Measurements from ENCODE around the gene RAB3C.

Gene RAB3C

GRCh38 chr5:58773744-58774441, 191.0 kb downstream of the RAB3C start:
- no peak for DNase-seq (ENCODE audit: low read depth)

DNA sequence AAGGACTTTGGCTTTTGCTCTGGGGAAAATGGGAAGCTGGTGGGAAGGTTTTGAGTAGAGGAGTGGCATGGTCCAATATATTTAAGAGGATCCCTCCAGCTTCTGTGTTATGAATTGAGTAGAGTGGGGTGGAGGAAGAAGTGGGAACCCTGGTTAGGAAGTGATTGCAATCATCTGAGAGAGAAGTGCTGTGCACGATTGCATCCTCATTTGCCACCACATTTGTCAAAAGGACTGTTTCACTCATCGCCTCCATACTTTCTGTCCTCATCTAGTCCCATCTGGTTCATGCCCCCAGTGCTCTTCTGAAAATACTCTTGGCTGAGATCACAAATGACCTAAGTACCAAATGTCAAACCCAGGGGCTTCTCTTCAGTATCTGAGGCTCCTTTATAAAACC, 192.1 kb downstream of the RAB3C start:
- no peak for DNase-seq (ENCODE audit: low read depth)

- DNase-seq (ENCODE audit: low read depth) = no peak
Observed at GRCh38 chr5:58775701-58776262, 192.9 kb downstream of the RAB3C start.

- no peak for DNase-seq (ENCODE audit: low read depth)
Observed at GRCh38 chr5:58776559-58776958, 193.7 kb downstream of the RAB3C start.

- DNase-seq (ENCODE audit: low read depth) = no peak
Observed at GRCh38 chr5:58778888-58779287, 196.0 kb downstream of the RAB3C start.

GRCh38 chr5:58786035-58786434, 203.2 kb downstream of the RAB3C start:
- no peak for DNase-seq (ENCODE audit: low read depth)

DNA sequence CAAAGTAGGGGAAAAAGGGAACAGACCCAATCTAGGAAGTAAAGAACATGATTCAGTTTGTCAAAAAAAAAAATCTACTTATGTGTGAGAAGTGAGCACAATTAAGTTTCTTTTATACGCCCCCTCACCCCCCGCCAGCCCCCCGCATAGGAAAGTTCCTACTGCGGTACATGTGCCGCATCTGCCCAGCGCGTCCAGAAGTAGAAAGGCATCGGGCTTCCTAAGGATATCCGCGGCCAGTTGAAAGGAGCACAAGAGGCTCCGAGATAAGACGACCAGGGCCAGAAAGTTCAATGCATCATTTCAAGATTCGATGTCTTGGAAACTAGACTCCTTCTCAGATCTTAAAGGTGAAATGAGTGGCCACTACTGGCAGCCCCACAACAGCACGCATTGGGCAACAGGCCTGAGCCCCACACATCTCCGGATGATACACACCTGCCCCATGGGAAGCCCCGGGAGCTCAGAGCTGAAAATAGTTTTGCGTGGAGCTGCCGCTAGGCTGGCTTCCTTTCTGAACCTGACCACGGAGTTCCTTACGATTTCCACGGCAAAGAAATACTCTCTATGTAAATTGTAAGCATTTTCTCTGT, 203.9 kb downstream of the RAB3C start:
- no peak for DNase-seq (ENCODE audit: low read depth)

- no peak for DNase-seq (ENCODE audit: low read depth)
Observed at GRCh38 chr5:58787987-58788386, 205.1 kb downstream of the RAB3C start.

DNA sequence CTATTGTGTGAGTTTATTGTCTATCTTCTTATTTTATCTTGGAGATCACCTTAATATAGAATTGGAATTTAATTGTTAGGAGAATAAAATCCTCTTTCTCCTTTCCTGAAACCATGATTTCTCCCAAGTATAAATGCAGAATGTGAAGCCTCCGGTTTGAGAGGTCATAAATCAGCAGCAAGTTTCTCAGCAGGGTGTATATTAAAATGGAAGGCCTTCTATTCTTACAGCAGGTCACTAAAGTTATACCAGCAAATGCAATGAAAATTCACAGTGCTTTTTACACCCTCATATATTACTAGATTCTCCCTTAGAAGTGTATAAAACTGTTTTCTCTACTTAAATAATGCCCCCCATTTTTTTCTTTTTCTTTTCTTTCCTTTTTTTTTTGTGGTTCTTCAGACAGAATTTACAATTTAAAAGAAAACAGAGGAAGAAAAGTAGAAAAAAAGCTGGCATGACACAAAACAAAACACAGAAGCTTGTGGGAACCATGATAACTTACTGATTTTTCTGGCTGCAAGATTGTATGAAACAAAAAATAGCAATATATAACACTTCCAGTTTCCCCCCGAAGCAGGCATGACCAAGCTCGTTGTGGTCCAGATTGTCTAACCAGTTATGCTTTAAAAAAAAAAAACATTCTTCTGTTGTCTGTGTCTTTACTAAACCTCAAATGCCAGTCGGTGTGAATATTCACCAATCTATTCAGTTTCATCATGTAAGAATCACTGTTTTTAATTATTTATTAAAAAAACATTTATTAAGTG, 211.2 kb downstream of the RAB3C start:
- no peak for DNase-seq (ENCODE audit: low read depth)

DNA sequence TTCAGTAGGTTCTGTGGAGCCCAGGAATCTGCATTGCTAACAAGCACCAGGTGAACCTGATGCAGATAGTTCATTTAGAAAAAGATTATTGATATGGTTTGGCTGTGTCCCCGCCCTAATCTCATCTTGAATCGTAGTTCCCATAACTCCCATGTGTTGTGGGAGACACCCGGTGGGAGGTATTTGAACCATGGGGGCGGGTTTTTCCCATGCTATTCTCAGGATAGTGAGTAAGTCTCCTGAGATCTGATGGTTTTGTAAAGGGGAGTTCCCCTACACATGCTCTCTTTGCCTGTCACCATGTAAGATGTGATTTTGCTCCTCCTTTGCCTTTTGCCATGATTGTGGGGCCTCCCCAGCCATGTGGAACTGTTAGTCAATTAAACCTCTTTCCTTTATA, 212.0 kb downstream of the RAB3C start:
- DNase-seq (ENCODE audit: low read depth) = no peak

DNA sequence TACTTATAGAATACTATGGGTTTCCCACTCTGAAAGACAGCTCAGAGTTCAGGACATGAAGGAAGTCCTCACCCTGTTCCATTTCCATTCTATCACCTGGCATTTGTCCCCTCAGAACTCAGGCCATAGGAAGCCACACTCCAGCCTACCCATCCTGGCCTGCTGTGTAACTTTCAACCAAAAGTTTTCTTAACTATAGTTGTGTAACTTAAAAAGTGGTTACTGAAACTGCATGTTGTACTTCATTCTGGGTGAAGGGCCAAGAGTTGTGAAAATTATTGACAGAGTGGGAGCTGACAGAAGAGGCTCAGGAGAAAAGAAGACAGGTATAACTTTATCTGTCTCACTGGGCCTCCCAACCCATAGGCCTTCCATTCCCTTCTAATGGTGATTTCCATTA, 212.5 kb downstream of the RAB3C start:
- DNase-seq (ENCODE audit: low read depth) = no peak

DNA sequence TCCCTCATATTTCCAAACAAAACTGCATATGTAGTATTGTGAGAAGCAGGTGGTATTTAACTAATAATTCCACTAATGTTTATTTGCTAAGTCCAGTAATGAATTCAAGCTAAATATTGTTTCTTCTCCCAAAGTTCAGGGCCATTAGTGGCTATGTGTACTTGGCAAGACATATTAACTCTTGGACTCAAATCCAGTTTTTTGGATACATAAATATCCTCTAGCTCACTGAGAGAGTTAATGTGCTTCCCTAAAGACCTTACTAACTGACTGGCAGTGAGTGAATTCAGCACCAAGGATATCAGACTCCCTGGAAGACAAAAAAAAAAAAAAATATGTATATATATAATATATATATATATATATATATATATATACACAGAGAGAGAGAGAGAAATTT, 214.1 kb downstream of the RAB3C start:
- no peak for DNase-seq (ENCODE audit: low read depth)

- DNase-seq (ENCODE audit: low read depth) = no peak
Observed at GRCh38 chr5:58800356-58800755, 217.5 kb downstream of the RAB3C start.

DNA sequence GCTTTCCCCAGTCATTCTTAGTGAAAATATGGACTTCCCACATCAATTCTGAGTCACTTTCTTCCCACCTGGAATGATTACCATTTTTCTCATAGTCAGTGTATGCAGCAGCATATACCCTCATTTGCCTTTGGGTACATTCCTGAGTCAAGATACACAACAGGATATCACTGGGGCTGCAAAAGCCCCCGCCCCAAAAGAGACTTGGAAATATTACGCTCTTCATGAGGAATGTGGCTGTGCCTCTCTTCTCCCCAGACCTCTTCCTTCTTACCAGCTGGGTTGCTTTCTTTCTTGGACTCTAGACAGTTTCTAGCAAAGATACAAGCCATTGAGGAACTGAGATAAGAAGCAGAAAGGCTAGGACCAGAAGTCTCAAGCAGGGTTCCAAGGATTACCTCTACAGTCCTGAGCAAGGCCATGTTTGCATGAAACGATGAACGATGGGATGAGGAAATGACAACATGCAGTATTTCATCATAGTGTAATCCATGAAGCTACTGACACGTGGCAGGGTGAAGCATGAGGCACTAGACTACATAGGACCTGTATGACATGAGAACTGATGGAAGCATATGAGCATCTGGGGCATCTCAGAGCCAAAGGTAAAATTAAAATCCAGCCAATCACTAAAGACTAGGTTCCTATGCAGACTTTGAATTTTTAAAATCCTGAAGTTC, 218.1 kb downstream of the RAB3C start:
- DNase-seq (ENCODE audit: low read depth) = no peak

GRCh38 chr5:58803056-58803455, 220.2 kb downstream of the RAB3C start:
- no peak for DNase-seq (ENCODE audit: low read depth)

DNA sequence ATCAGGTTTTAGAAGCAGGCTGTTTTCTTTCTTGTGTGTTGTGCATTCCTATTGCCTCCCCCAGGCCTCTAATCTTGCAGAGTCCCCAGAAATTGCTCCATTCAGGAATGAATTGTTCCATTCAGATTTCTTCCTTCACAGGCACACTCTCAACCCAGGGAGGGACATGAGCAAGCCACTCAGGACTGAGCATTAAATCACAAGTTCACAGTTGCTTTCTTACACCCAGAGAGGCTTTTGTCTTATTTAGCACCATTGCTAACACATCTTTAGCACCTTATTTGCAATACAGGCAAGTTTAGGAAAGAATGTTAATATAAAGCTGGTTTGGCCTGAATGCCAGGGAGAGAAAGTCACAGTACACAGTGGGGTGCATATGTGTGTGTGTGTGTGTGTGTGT, 221.4 kb downstream of the RAB3C start:
- DNase-seq (ENCODE audit: low read depth) = no peak

DNA sequence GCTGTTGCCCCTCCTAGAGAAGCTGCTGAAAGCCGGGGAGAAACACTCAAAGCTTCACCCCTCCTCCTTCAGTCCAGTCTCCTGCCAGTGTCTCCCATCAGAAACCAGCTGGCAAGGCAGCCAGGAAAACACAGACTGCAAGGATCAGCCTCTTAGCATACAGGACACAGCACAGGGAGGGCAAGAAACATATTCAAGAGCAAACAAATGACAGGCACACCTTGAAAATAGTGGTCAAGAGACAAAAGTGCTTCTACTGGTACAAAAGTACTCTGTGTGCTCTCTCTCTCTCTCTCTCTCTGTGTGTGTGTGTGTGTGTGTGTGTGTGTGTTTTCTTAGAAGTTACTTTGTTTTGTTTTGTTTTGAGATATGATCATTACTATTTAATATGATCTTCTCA, 227.2 kb downstream of the RAB3C start:
- no peak for DNase-seq (ENCODE audit: low read depth)

- no peak for DNase-seq (ENCODE audit: low read depth)
Observed at GRCh38 chr5:58813855-58814254, 231.0 kb downstream of the RAB3C start.

GRCh38 chr5:58816181-58816731, 233.4 kb downstream of the RAB3C start:
- no peak for DNase-seq (ENCODE audit: low read depth)

- DNase-seq (ENCODE audit: low read depth) = no peak
Observed at GRCh38 chr5:58818465-58818864, 235.6 kb downstream of the RAB3C start.

DNA sequence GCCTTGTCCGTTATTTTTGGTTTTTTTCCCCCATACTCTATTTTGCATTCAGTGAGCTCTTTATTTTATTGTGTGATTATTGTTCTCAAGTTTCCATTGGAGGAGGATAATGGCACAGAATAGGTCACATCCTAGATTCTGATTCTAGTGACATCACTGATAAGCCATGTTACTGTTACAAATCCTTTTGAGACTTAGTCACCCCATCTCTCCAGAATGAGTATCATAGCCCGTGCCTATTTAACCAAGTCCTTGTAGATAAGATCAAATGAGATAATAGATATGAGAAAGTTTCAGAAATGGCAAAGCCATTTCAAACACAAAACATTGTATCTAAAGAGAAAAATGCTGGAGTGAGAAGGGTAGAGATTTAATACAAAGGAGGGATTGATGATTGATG, 242.6 kb downstream of the RAB3C start:
- DNase-seq (ENCODE audit: low read depth) = no peak

- no peak for DNase-seq (ENCODE audit: low read depth)
Observed at GRCh38 chr5:58825899-58826298, 243.0 kb downstream of the RAB3C start.
